ENCODE measurements around the gene NLN. TPM values are rescaled to one million over a fixed set of nuclear protein-coding genes. Genes with fewer than 3 reads are reported as not detected.

NLN gene
- total RNA-seq, 1 donor from 2014 or later = 94.3 TPM

GRCh38 chr5:65766175-65766574, 44.2 kb downstream of the NLN start:
- no peak overlapping the region for H3K4me3 Mint-ChIP-seq
- Histone ChIP-seq H3K4me2 (no peak overlapping the region), H3K36me3 (peaks cover 7% of the 10 kb centered on the region), H3K4me1 (peaks cover 7% of the 10 kb centered on the region), H3K9ac (no peak overlapping the region), H3K79me2 (ENCODE audit: low read depth) (no peaks in the 10 kb centered on the region), H3K27ac (no peak overlapping the region), H4K20me1 (ENCODE audit: low read depth) (no peaks in the 10 kb centered on the region), H3K4me3 (no peak overlapping the region), H3K9me3 (ENCODE audit: low read depth) (no peaks in the 10 kb centered on the region), H3K27me3 (no peaks in the 10 kb centered on the region), H3F3A (ENCODE audit: low read depth) (no peaks in the 10 kb centered on the region), H2AFZ (replicated peaks) (no peak overlapping the region)
- H3K27me3 Mint-ChIP-seq (ENCODE audit: insufficient read depth, low read depth) = no peaks in the 10 kb centered on the region
- peak overlapping the region; percentile 11 for H3K27ac Mint-ChIP-seq
- DNase-seq (ENCODE audit: low spot score) = no peak
- TF ChIP-seq EZH2 (IDR thresholded peaks at IDR 0.05) (no peak), CTCF (IDR thresholded peaks at IDR 0.05) (no peak)
- peaks cover 2% of the 10 kb centered on the region for H3K9me3 Mint-ChIP-seq
- no peaks in the 10 kb centered on the region for H3K4me1 Mint-ChIP-seq
- H3K36me3 Mint-ChIP-seq = peaks cover 20% of the 10 kb centered on the region

GRCh38 chr5:65766781-65767180, 44.8 kb downstream of the NLN start:
- Histone ChIP-seq H4K20me1 (ENCODE audit: low read depth) (no peaks in the 10 kb centered on the region), H3K4me1 (peaks cover 7% of the 10 kb centered on the region), H3K36me3 (peaks cover 7% of the 10 kb centered on the region), H3K4me2 (no peak overlapping the region), H3K9ac (no peak overlapping the region), H3K27me3 (no peaks in the 10 kb centered on the region), H3K9me3 (ENCODE audit: low read depth) (no peaks in the 10 kb centered on the region), H2AFZ (replicated peaks) (no peak overlapping the region), H3K27ac (no peak overlapping the region), H3K79me2 (ENCODE audit: low read depth) (no peaks in the 10 kb centered on the region), H3F3A (ENCODE audit: low read depth) (no peaks in the 10 kb centered on the region), H3K4me3 (no peak overlapping the region)
- TF ChIP-seq EZH2 (IDR thresholded peaks at IDR 0.05) = no peak
- TF ChIP-seq EZH2phosphoT487 (IDR thresholded peaks at IDR 0.05) = no peak
- no peak for TF ChIP-seq CTCF (IDR thresholded peaks at IDR 0.05)
- Mint-ChIP-seq H3K9me3 (peaks cover 2% of the 10 kb centered on the region), H3K4me3 (no peak overlapping the region), H3K36me3 (peaks cover 20% of the 10 kb centered on the region), H3K4me1 (no peaks in the 10 kb centered on the region), H3K27ac (peak overlapping the region; percentile 11), H3K27me3 (ENCODE audit: insufficient read depth, low read depth) (no peaks in the 10 kb centered on the region)
- no peak for DNase-seq (ENCODE audit: low spot score)

- H4K20me1 ChIP-seq (ENCODE audit: low read depth) = no peaks in the 10 kb centered on the region
- peaks cover 20% of the 10 kb centered on the region for H3K36me3 Mint-ChIP-seq
- TF ChIP-seq CTCF (IDR thresholded peaks at IDR 0.05) (no peak), EZH2phosphoT487 (IDR thresholded peaks at IDR 0.05) (no peak), EZH2 (IDR thresholded peaks at IDR 0.05) (no peak)
- H3K9me3 ChIP-seq (ENCODE audit: low read depth) = no peaks in the 10 kb centered on the region
- H3K9me3 Mint-ChIP-seq = peaks cover 2% of the 10 kb centered on the region
- H3K36me3 ChIP-seq = peaks cover 7% of the 10 kb centered on the region
- no peak overlapping the region for H2AFZ ChIP-seq (replicated peaks)
- no peaks in the 10 kb centered on the region for H3F3A ChIP-seq (ENCODE audit: low read depth)
- H3K27me3 Mint-ChIP-seq (ENCODE audit: insufficient read depth, low read depth) = no peaks in the 10 kb centered on the region
- H3K9ac ChIP-seq = no peak overlapping the region
- H3K27ac Mint-ChIP-seq = no peak overlapping the region
- no peak for DNase-seq (ENCODE audit: low spot score)
- no peaks in the 10 kb centered on the region for H3K79me2 ChIP-seq (ENCODE audit: low read depth)
- no peak overlapping the region for H3K4me2 ChIP-seq
- no peaks in the 10 kb centered on the region for H3K27me3 ChIP-seq
- H3K4me1 Mint-ChIP-seq = no peaks in the 10 kb centered on the region
- H3K4me3 ChIP-seq = no peak overlapping the region
- peaks cover 7% of the 10 kb centered on the region for H3K4me1 ChIP-seq
- no peak overlapping the region for H3K4me3 Mint-ChIP-seq
- no peak overlapping the region for H3K27ac ChIP-seq
These were observed 45.6 kb downstream of the NLN start for GRCh38 chr5:65767565-65767964.

Measured in neural progenitor cell (in vitro differentiated cells).